Tibial artery (tissue), 4 donors: ENCODE measurements around the gene TAF6.

Experiments
- DNase-seq, 2 donors: peaks; one replicate each; pipeline ENCODE4 v3.0.0-alpha.2; 2019
- H3K27ac ChIP-seq, 2 donors: fragments of 200-600 bp; sonication (generic) in 1 of 2; 1 replicate in 1 of 2; 2 replicates in 1 of 2; pipeline ENCODE4 v1.5.1; 2018 to 2019; ENCODE audit warnings: mild to moderate bottlenecking in 1 of 2
- H3K27me3 ChIP-seq, 2 donors: fragments of 200-600 bp; sonication (generic) in 1 of 2; one replicate each; pipeline versions ENCODE4 v1.5.1 to v1.6.0; 2016 to 2019
- H3K36me3 ChIP-seq, 3 donors: fragments of 200-600 bp; sonication (generic) in 2 of 3; one replicate each; pipeline ENCODE4 v1.5.1; 2016 to 2019; ENCODE audit warnings: mild to moderate bottlenecking in 2 of 3
- H3K4me1 ChIP-seq, 4 donors: fragments of 200-600 bp; sonication (generic) in 2 of 4; 1 replicate in 3 of 4; 2 replicates in 1 of 4; pipeline ENCODE4 v1.5.1; 2016 to 2019
- H3K4me3 ChIP-seq, 2 donors: fragments of 200-600 bp; sonication (generic) in 1 of 2; 1 replicate in 1 of 2; 2 replicates in 1 of 2; pipeline ENCODE4 v1.5.1; 2018 to 2019; ENCODE audit warnings: mild to moderate bottlenecking in 2 of 2
- H3K9me3 ChIP-seq, 3 donors: fragments of 200-600 bp; sonication (generic) in 1 of 3; one replicate each; pipeline ENCODE4 v1.5.1; 2016 to 2019
- intact Hi-C: fragments of 100-400 bp; cut with DNase I; formaldehyde crosslinking; loops from one replicate; pipeline ENCODE4 v1.15.0; 2023; ENCODE audit warnings: low total_unique reads
- TF ChIP-seq, protein P1 (sequence below), 2 experiments: fragments of 200-600 bp in 1 of 2; fragments of 450-650 bp in 1 of 2; IDR thresholded peaks; one replicate each; pipeline ENCODE4 v1.5.1; 2017 to 2019; ENCODE audit warnings: antibody characterized with exemption in 2 of 2, mild to moderate bottlenecking in 1 of 2, moderate library complexity in 1 of 2

TAF6 gene

DNA sequence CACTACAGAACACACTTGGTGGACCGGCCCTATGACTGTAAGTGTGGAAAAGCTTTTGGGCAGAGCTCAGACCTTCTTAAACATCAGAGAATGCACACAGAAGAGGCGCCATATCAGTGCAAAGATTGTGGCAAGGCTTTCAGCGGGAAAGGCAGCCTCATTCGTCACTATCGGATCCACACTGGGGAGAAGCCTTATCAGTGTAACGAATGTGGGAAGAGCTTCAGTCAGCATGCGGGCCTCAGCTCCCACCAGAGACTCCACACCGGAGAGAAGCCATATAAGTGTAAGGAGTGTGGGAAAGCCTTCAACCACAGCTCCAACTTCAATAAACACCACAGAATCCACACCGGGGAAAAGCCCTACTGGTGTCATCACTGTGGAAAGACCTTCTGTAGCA lies 55.0 kb downstream of the TAF6 start:
- H3K4me3 ChIP-seq, result no peak overlapping the region
- TF ChIP-seq, protein P1, sequence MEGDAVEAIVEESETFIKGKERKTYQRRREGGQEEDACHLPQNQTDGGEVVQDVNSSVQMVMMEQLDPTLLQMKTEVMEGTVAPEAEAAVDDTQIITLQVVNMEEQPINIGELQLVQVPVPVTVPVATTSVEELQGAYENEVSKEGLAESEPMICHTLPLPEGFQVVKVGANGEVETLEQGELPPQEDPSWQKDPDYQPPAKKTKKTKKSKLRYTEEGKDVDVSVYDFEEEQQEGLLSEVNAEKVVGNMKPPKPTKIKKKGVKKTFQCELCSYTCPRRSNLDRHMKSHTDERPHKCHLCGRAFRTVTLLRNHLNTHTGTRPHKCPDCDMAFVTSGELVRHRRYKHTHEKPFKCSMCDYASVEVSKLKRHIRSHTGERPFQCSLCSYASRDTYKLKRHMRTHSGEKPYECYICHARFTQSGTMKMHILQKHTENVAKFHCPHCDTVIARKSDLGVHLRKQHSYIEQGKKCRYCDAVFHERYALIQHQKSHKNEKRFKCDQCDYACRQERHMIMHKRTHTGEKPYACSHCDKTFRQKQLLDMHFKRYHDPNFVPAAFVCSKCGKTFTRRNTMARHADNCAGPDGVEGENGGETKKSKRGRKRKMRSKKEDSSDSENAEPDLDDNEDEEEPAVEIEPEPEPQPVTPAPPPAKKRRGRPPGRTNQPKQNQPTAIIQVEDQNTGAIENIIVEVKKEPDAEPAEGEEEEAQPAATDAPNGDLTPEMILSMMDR (IDR thresholded peaks at IDR 0.05), result no peak
- intact Hi-C loops, result no loop called here
- H3K36me3 ChIP-seq, result peaks cover 48 to 96% (median 63%) of the 10 kb centered on the region in 3 donors
- no peaks in the 10 kb centered on the region for H3K27me3 ChIP-seq
- no peak overlapping the region for H3K27ac ChIP-seq
- DNase-seq, result no peak
- H3K9me3 ChIP-seq, result no peaks in the 10 kb centered on the region
- peaks cover 0 to 9% (median 0%) of the 10 kb centered on the region in 4 donors for H3K4me1 ChIP-seq

GRCh38 chr7:100063376-100063775 lies 55.8 kb downstream of the TAF6 start:
- peaks cover 0 to 9% (median 0%) of the 10 kb centered on the region in 4 donors for H3K4me1 ChIP-seq
- TF ChIP-seq, protein P1 (IDR thresholded peaks at IDR 0.05), result no peak
- peaks cover 52 to 96% (median 67%) of the 10 kb centered on the region in 3 donors for H3K36me3 ChIP-seq
- intact Hi-C loops, result no loop called here
- DNase-seq, result no peak
- H3K27me3 ChIP-seq, result no peaks in the 10 kb centered on the region
- no peak overlapping the region for H3K27ac ChIP-seq
- H3K4me3 ChIP-seq, result no peak overlapping the region
- no peaks in the 10 kb centered on the region for H3K9me3 ChIP-seq

GRCh38 chr7:100061518-100062193 lies 57.5 kb downstream of the TAF6 start:
- intact Hi-C loops, result no loop called here
- Histone ChIP-seq H3K27ac (no peak overlapping the region), H3K27me3 (no peaks in the 10 kb centered on the region), H3K36me3 (peaks cover 63 to 97% (median 81%) of the 10 kb centered on the region in 3 donors), H3K9me3 (no peaks in the 10 kb centered on the region), H3K4me1 (peaks cover 0 to 9% (median 0%) of the 10 kb centered on the region in 4 donors), H3K4me3 (no peak overlapping the region)
- TF ChIP-seq, protein P1 (IDR thresholded peaks at IDR 0.05), result no peak
- DNase-seq, result no peak

DNA sequence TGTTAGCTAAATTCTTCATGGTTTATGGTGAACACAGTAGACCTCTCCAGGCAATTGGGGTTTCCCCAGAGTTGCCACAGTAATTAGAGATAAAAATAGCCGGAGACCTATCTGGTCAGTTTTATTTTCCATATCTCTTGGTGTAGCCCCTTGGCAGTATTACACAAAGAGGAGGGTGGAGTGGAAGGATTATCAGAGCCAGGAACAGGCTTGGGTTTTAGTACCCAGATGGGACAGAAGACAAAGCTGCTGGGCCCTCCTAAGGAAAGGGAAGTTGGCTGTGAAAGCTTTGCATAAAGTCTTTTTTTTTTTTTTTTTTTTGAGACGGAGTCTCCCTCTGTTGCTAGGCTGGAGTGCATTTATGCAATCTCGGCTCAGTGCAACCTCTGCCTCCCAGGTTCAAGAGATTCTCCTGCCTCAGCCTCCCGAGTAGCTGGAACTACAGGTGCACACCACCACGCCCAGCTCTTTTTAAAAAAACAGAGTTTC lies 59.9 kb downstream of the TAF6 start:
- Histone ChIP-seq H3K9me3 (no peaks in the 10 kb centered on the region), H3K27me3 (no peaks in the 10 kb centered on the region), H3K4me3 (no peak overlapping the region), H3K4me1 (no peaks in the 10 kb centered on the region), H3K36me3 (peaks cover 59 to 77% (median 70%) of the 10 kb centered on the region in 3 donors), H3K27ac (no peak overlapping the region)
- no peak for DNase-seq
- TF ChIP-seq, protein P1 (IDR thresholded peaks at IDR 0.05), result no peak
- intact Hi-C loops, result no loop called here
